Measurements from ENCODE around the gene CCDC40. TPM values are rescaled to one million over a fixed set of nuclear protein-coding genes. Genes with fewer than 3 reads are reported as not detected.

CCDC40 gene
- total and polyA plus RNA-seq, 2 experiments from 2014 or later: 2.4 to 3.0 TPM

GRCh38 chr17:79994602-79995001, 41.8 kb upstream of the CCDC40 start:
- no peak overlapping the region for H3K9ac ChIP-seq
- H3K79me2 ChIP-seq (ENCODE audit: insufficient read depth): no peaks in the 10 kb centered on the region
- no peaks in the 10 kb centered on the region for H3F3A ChIP-seq (ENCODE audit: insufficient read depth)
- H4K20me1 ChIP-seq (ENCODE audit: insufficient read depth): no peaks in the 10 kb centered on the region
- no peak overlapping the region for H3K4me3 ChIP-seq
- H3K9me3 ChIP-seq (ENCODE audit: low read depth): no peaks in the 10 kb centered on the region
- TF ChIP-seq EZH2 (IDR thresholded peaks at IDR 0.05; ENCODE audit: insufficient read depth, poor library complexity, severe bottlenecking) (no peak), EZH2phosphoT487 (IDR thresholded peaks at IDR 0.05; ENCODE audit: insufficient read depth, low read depth) (no peak)
- no peak overlapping the region for H2AFZ ChIP-seq
- H3K27ac ChIP-seq: no peak overlapping the region
- DNase-seq: no peak
- no peaks in the 10 kb centered on the region for H3K36me3 ChIP-seq (ENCODE audit: low read depth)
- peaks cover 18% of the 10 kb centered on the region for H3K4me1 ChIP-seq (ENCODE audit: insufficient read depth)
- in situ Hi-C loops (cut with MboI): loop anchor here (10.0 kb wide), 2 partner anchors 150 to 210 kb away; no protein-coding TSS in a partner anchor
- no peaks in the 10 kb centered on the region for H3K9me2 ChIP-seq (ENCODE audit: insufficient read depth)
- H3K27me3 ChIP-seq (replicated peaks; ENCODE audit: insufficient read depth): no peaks in the 10 kb centered on the region
- 95 to 97% methylated on average over 13 of the region's 13 CpGs for WGBS, 2 experiments (ENCODE audit: low coverage in 1 of 2, low lambda C conversion rate in 2 of 2, missing lambda C conversion rate in 2 of 2)
- no peak overlapping the region for H3K4me2 ChIP-seq (ENCODE audit: unreplicated experiment)

- no peak for TF ChIP-seq EZH2 (IDR thresholded peaks at IDR 0.05; ENCODE audit: insufficient read depth, poor library complexity, severe bottlenecking)
- no peak for TF ChIP-seq EZH2phosphoT487 (IDR thresholded peaks at IDR 0.05; ENCODE audit: insufficient read depth, low read depth)
- Histone ChIP-seq H3K79me2 (ENCODE audit: insufficient read depth) (no peaks in the 10 kb centered on the region), H3K9me2 (ENCODE audit: insufficient read depth) (no peaks in the 10 kb centered on the region), H3K9ac (no peak overlapping the region), H3K27me3 (replicated peaks; ENCODE audit: insufficient read depth) (no peaks in the 10 kb centered on the region), H3K4me1 (ENCODE audit: insufficient read depth) (peaks cover 18% of the 10 kb centered on the region), H3F3A (ENCODE audit: insufficient read depth) (no peaks in the 10 kb centered on the region), H4K20me1 (ENCODE audit: insufficient read depth) (no peaks in the 10 kb centered on the region), H3K27ac (no peak overlapping the region), H3K4me3 (no peak overlapping the region), H2AFZ (no peak overlapping the region), H3K4me2 (ENCODE audit: unreplicated experiment) (no peak overlapping the region), H3K9me3 (ENCODE audit: low read depth) (no peaks in the 10 kb centered on the region), H3K36me3 (ENCODE audit: low read depth) (no peaks in the 10 kb centered on the region)
- 86 to 87% methylated on average over 8 of the region's 8 CpGs for WGBS, 2 experiments (ENCODE audit: low coverage in 1 of 2, low lambda C conversion rate in 2 of 2, missing lambda C conversion rate in 2 of 2)
- in situ Hi-C loops (cut with MboI): loop anchor here (10.0 kb wide), 2 partner anchors 151 to 211 kb away; no protein-coding TSS in a partner anchor
- DNase-seq: peak; percentile 20
These were observed 40.7 kb upstream of the CCDC40 start for GRCh38 chr17:79995696-79996095.

GRCh38 chr17:79996291-79996690, 40.2 kb upstream of the CCDC40 start:
- Histone ChIP-seq H3K4me1 (ENCODE audit: insufficient read depth) (peaks cover 18% of the 10 kb centered on the region), H4K20me1 (ENCODE audit: insufficient read depth) (no peaks in the 10 kb centered on the region), H2AFZ (no peak overlapping the region), H3K27ac (no peak overlapping the region), H3F3A (ENCODE audit: insufficient read depth) (no peaks in the 10 kb centered on the region), H3K36me3 (ENCODE audit: low read depth) (no peaks in the 10 kb centered on the region), H3K79me2 (ENCODE audit: insufficient read depth) (no peaks in the 10 kb centered on the region), H3K4me3 (no peak overlapping the region), H3K9ac (no peak overlapping the region), H3K9me2 (ENCODE audit: insufficient read depth) (no peaks in the 10 kb centered on the region), H3K4me2 (ENCODE audit: unreplicated experiment) (no peak overlapping the region), H3K9me3 (ENCODE audit: low read depth) (no peaks in the 10 kb centered on the region), H3K27me3 (replicated peaks; ENCODE audit: insufficient read depth) (no peaks in the 10 kb centered on the region)
- DNase-seq: no peak
- no peak for TF ChIP-seq EZH2phosphoT487 (IDR thresholded peaks at IDR 0.05; ENCODE audit: insufficient read depth, low read depth)
- TF ChIP-seq EZH2 (IDR thresholded peaks at IDR 0.05; ENCODE audit: insufficient read depth, poor library complexity, severe bottlenecking): no peak
- in situ Hi-C loops (cut with MboI): loop anchor here (10.0 kb wide), 2 partner anchors 151 to 211 kb away; no protein-coding TSS in a partner anchor
- 87% methylated on average over 12 of the region's 12 CpGs for WGBS, 2 experiments (ENCODE audit: low coverage in 1 of 2, low lambda C conversion rate in 2 of 2, missing lambda C conversion rate in 2 of 2)

- DNase-seq: no peak
- Histone ChIP-seq H3F3A (ENCODE audit: insufficient read depth) (no peaks in the 10 kb centered on the region), H3K27me3 (replicated peaks; ENCODE audit: insufficient read depth) (no peaks in the 10 kb centered on the region), H3K4me1 (ENCODE audit: insufficient read depth) (peaks cover 18% of the 10 kb centered on the region), H3K9ac (no peak overlapping the region), H3K4me2 (ENCODE audit: unreplicated experiment) (no peak overlapping the region), H4K20me1 (ENCODE audit: insufficient read depth) (no peaks in the 10 kb centered on the region), H3K9me3 (ENCODE audit: low read depth) (no peaks in the 10 kb centered on the region), H2AFZ (no peak overlapping the region), H3K4me3 (no peak overlapping the region), H3K79me2 (ENCODE audit: insufficient read depth) (no peaks in the 10 kb centered on the region), H3K36me3 (ENCODE audit: low read depth) (no peaks in the 10 kb centered on the region), H3K9me2 (ENCODE audit: insufficient read depth) (no peaks in the 10 kb centered on the region), H3K27ac (no peak overlapping the region)
- TF ChIP-seq EZH2 (IDR thresholded peaks at IDR 0.05; ENCODE audit: insufficient read depth, poor library complexity, severe bottlenecking) (no peak), EZH2phosphoT487 (IDR thresholded peaks at IDR 0.05; ENCODE audit: insufficient read depth, low read depth) (no peak)
- 89 to 93% methylated on average over 15 of the region's 15 CpGs for WGBS, 2 experiments (ENCODE audit: low coverage in 1 of 2, low lambda C conversion rate in 2 of 2, missing lambda C conversion rate in 2 of 2)
- in situ Hi-C loops (cut with MboI): loop anchor here (10.0 kb wide), 2 partner anchors 152 to 212 kb away; no protein-coding TSS in a partner anchor
These were observed 39.3 kb upstream of the CCDC40 start for GRCh38 chr17:79997011-79997660.

Measured in GM23248 (cell line).